ENCODE measurements around the gene VPS26A. TPM values are rescaled to one million over a fixed set of nuclear protein-coding genes. Genes with fewer than 3 reads are reported as not detected.

Gene VPS26A
- total RNA-seq (55.8 and 60.3 TPM in 2 replicates), polyA plus RNA-seq (8.7 and 11.7 TPM in 2 replicates), polyA minus RNA-seq (6.1 TPM in 2 replicates), Bru-seq, nascent RNA (percentile 86 among the genes with signal in this experiment), BruChase-seq, experiment 1, labeled RNA remaining after a 6-hour chase (percentile 92 among the genes with signal in this experiment), BruChase-seq, experiment 2, labeled RNA remaining after a 2-hour chase (percentile 89 among the genes with signal in this experiment)
- polyA plus RNA-seq (2011; cell fraction: cytosol; rRNA removed), result 16.3 and 16.7 TPM in 2 replicates
- polyA plus RNA-seq (2011; cell fraction: nucleus; rRNA removed), result 9.4 and 12.2 TPM in 2 replicates
- polyA plus RNA-seq (2012), result 54.6 and 75.6 TPM in 2 replicates
- 12.9 TPM for polyA minus RNA-seq (2011; cell fraction: cytosol; rRNA and poly(A)+ RNA removed)
- 5.5 and 5.8 TPM in 2 replicates for polyA minus RNA-seq (2011; cell fraction: nucleus; rRNA and poly(A)+ RNA removed)
- long read RNA-seq, transcript VPS26A-201 (9 exons, 2,697 nt), result major isoform, 277 of 297 reads
- long read RNA-seq, partial matches to known transcripts, result 7 of 297 reads
- long read RNA-seq, other reads (novel, unspliced or antisense), result 10 of 297 reads

- peaks cover 3% of the 10 kb centered on the region for H4K20me1 ChIP-seq (replicated peaks; ENCODE audit: control insufficient read depth, extremely low read depth, insufficient read depth, low read length)
- H3K27ac ChIP-seq (ENCODE audit: insufficient read depth, low read depth, low read length), result peak within 1 kb of the TSS; percentile 79
- dilution Hi-C loops (cut with MboI; ENCODE audit: extremely low pct_ligation_motif_present, low sequenced_read_pairs) (no loop called here), intact Hi-C loops (cut with micrococcal nuclease) (loop anchor here (1.0 to 5.0 kb wide), 8 partner anchors 23 to 288 kb away; partner anchors contain the start of genes KIFBP and SUPV3L1)
- peak within 1 kb of the TSS; percentile 89 for H3K4me2 ChIP-seq (ENCODE audit: insufficient read depth, low read length)
- peaks cover 43% of the 10 kb centered on the region for H3K79me2 ChIP-seq (ENCODE audit: control insufficient read depth, insufficient read depth, low read length)
- H3K27me3 ChIP-seq (ENCODE audit: control insufficient read depth in 2 of 2, insufficient read depth in 2 of 2, low read length in 2 of 2), result no peaks in the 10 kb centered on the region
- FAIRE-seq (peak; percentile 94), DNase-seq (ENCODE audit: low read depth, low spot score) (peak; percentile 99)
- ChIA-PET POLR2A (interaction anchor here (0.9 kb wide), 1 partner anchor 23 kb away, joined by 3 read pairs; no protein-coding TSS in a partner anchor), CTCF (interaction anchor here (1.0 to 5.2 kb wide), 7 partner anchors 23 to 289 kb away, joined by 3 to 51 read pairs (median 4); partner anchors contain the start of gene DDX21)
- peak within 1 kb of the TSS; percentile 85 for H3K9ac ChIP-seq (replicated peaks; ENCODE audit: extremely low read depth, insufficient read depth, low read length)
- no peaks in the 10 kb centered on the region for H3K9me1 ChIP-seq (replicated peaks; ENCODE audit: control insufficient read depth, extremely low read depth, insufficient read depth, low read length)
- BruUV-seq (replicated peaks), result no TSS peak
- TF ChIP-seq CTCF (IDR thresholded peaks at IDR 0.05; ENCODE audit: extremely low read depth in 1 of 2, insufficient read depth in 1 of 2, low read depth in 1 of 2, low read length in 2 of 2) (peak; percentile 35 to 47), EZH2 (IDR thresholded peaks at IDR 0.05; ENCODE audit: borderline replicate concordance, low read depth, low read length, severe bottlenecking) (no peak), MAX (IDR thresholded peaks at IDR 0.05; ENCODE audit: insufficient read depth, insufficient read length) (peak; percentile 95), POLR2A (IDR thresholded peaks at IDR 0.05; ENCODE audit: low read depth, low read length) (peak; percentile 83), POLR2AphosphoS5 (IDR thresholded peaks at IDR 0.05; ENCODE audit: insufficient read depth, low read depth, low read length) (peak; percentile 51), MYC (IDR thresholded peaks at IDR 0.05; ENCODE audit: low read depth, low read length) (no peak), FOS (IDR thresholded peaks at IDR 0.05; ENCODE audit: borderline replicate concordance, insufficient read depth, low read length) (no peak), JUN (IDR thresholded peaks at IDR 0.05; ENCODE audit: borderline replicate concordance, insufficient read depth, insufficient read length, low read depth) (no peak), GATA2 (IDR thresholded peaks at IDR 0.05; ENCODE audit: insufficient read depth, insufficient read length, low read depth, low read length) (no peak)
- no peaks in the 10 kb centered on the region for H3K36me3 ChIP-seq (ENCODE audit: control insufficient read depth in 2 of 2, extremely low read depth in 1 of 2, insufficient read depth in 2 of 2, low read length in 2 of 2)
- no peaks in the 10 kb centered on the region for H3K9me3 ChIP-seq (replicated peaks; ENCODE audit: control insufficient read depth, insufficient read depth, low read length)
- peak within 1 kb of the TSS; percentile 50 to 82 (median 81) for H3K4me3 ChIP-seq (replicated peaks in 1 of 3; ENCODE audit: insufficient read depth in 1 of 3, low read depth in 1 of 3, low read length in 3 of 3)
- peaks cover 16% of the 10 kb centered on the region for H3K4me1 ChIP-seq (ENCODE audit: control insufficient read depth, extremely low read depth, insufficient read depth, low read length)
- peak within 1 kb of the TSS; percentile 37 for H2AFZ ChIP-seq (ENCODE audit: low read depth, low read length)
Measured at GRCh38 chr10:69123747-69124562, at the start of gene VPS26A. Gene VPS26A, plus strand, starts transcription at chr10:69124178. Its CDS starts 100 bp downstream, at chr10:69124278.
